Measurements from ENCODE around the gene GLG1.

- no peak for TF ChIP-seq CTCF (IDR thresholded peaks at IDR 0.05; ENCODE audit: low read depth, low read length, poor library complexity, severe bottlenecking)
- no peak for TF ChIP-seq EZH2phosphoT487 (IDR thresholded peaks at IDR 0.05; ENCODE audit: borderline replicate concordance, low read length)
Measured at GRCh38 chr16:74575807-74576643, 30.9 kb downstream of the GLG1 start.

Data from DOHH2 (cell line).